Measurements from ENCODE around the gene TRAF7.

DNA sequence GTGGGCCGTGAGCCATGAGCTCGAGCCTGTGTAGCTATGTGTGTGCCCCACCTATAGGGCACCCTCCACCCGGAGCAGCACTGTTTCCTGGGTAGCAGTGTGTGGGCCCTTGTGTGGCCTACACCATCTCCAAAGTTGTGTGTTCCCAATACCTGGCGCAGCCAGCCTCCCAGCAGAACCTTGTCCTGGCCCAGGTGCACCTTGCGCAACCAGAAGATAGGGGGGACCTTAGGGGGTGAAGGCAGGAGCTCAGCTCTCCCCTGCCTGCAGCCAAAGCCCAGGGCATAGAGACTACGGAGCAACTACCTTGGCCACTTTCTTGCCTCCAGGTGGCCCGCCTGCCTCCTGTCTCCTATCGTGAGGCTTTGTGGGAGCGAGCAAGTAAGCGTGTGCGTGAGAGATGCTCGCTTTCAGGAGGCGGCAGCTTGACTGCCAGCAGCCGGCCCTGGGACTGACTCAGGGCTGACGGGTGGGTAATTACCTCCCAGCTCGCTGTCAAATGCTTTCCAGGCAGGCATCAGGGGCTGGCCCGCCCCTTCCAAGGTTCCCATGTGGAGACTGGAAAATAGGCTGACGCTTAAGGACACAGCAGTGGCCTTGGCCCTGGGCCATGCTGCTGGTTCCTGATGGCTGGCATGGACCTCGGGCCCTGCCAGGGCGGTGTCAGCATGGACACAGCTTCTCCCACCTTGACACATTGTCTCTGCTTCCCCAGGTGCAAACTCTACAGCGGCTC lies 19.0 kb downstream of the TRAF7 start:
- TF ChIP-seq, protein P1, sequence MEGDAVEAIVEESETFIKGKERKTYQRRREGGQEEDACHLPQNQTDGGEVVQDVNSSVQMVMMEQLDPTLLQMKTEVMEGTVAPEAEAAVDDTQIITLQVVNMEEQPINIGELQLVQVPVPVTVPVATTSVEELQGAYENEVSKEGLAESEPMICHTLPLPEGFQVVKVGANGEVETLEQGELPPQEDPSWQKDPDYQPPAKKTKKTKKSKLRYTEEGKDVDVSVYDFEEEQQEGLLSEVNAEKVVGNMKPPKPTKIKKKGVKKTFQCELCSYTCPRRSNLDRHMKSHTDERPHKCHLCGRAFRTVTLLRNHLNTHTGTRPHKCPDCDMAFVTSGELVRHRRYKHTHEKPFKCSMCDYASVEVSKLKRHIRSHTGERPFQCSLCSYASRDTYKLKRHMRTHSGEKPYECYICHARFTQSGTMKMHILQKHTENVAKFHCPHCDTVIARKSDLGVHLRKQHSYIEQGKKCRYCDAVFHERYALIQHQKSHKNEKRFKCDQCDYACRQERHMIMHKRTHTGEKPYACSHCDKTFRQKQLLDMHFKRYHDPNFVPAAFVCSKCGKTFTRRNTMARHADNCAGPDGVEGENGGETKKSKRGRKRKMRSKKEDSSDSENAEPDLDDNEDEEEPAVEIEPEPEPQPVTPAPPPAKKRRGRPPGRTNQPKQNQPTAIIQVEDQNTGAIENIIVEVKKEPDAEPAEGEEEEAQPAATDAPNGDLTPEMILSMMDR (conservative IDR thresholded peaks at IDR 0.05; ENCODE audit: low read length): no peak
- TF ChIP-seq EZH2phosphoT487 (IDR thresholded peaks at IDR 0.05; ENCODE audit: borderline replicate concordance): no peak
